B cell (primary cell): Measurements from ENCODE around the gene BTBD10.

Experiments used
- EZH2 ChIP-seq: IDR thresholded peaks from 2 replicates; pipeline ENCODE4 v1.6.1; 2012; ENCODE audit warnings: borderline replicate concordance, low read depth, mild to moderate bottlenecking, moderate library complexity, low read length; ENCODE audit not compliant: insufficient read depth, poor library complexity, severe bottlenecking
- TF ChIP-seq, protein P1 (sequence below): fragments of 200-600 bp; IDR thresholded peaks from one replicate; pipeline ENCODE4 v1.8.0; 2022; ENCODE audit warnings: antibody characterized with exemption, mild to moderate bottlenecking

GRCh38 chr11:13338019-13338426 lies 125.0 kb downstream of the BTBD10 start:
- TF ChIP-seq, protein P1, sequence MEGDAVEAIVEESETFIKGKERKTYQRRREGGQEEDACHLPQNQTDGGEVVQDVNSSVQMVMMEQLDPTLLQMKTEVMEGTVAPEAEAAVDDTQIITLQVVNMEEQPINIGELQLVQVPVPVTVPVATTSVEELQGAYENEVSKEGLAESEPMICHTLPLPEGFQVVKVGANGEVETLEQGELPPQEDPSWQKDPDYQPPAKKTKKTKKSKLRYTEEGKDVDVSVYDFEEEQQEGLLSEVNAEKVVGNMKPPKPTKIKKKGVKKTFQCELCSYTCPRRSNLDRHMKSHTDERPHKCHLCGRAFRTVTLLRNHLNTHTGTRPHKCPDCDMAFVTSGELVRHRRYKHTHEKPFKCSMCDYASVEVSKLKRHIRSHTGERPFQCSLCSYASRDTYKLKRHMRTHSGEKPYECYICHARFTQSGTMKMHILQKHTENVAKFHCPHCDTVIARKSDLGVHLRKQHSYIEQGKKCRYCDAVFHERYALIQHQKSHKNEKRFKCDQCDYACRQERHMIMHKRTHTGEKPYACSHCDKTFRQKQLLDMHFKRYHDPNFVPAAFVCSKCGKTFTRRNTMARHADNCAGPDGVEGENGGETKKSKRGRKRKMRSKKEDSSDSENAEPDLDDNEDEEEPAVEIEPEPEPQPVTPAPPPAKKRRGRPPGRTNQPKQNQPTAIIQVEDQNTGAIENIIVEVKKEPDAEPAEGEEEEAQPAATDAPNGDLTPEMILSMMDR, result no peak
- TF ChIP-seq EZH2, result no peak
